ENCODE data around the gene PRAMEF12.
"Not testable (repeated sequence)": the region's sequence is repeated elsewhere in the genome, so short reads cannot be mapped to it uniquely, and the experiment has no call there.

The PRAMEF12 gene

DNA sequence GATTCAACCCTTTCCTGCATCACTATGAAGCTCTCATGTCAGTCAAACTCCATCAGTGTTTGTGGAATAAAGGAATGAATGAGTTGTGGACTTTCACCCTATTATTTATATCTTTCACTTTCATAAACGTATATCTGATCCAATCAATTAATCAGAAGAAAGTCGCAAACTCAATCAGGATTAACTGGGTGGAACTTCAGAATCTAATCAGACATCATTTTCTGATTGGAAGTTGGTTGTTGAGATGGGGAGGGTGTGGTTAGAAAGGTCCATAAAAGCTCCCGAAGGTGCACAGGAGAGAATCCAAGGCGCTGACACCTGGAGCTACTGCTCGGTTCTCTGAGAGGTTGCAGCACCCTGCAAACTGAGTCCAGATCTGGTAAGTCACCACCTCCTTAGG, at the start of gene PRAMEF12:
TSS of gene PRAMEF12 (plus strand) at position 301 of the 400 bp plus-strand sequence. CDS start 1,130 bp downstream, outside the sequence.
- no peak for FAIRE-seq

DNA sequence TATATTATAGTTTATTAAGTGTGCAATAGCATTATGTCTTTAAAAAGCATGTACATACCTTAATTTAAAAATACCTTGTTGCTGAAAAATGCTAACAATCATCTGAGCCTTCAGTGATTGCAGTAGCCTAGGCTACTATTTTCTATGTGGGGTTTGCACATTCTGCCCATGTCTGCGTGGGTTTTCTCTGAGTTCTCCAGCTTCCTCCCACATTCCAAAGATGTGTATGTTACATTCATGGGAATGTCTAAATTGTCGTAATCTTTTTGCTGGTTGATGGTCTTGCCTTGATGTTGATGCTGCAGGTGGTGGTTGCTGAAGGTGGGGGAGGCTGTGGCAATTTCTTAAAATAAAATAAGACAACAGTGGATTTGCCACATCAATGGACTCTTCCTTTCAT, 45.1 kb upstream of the PRAMEF12 start:
- no peak for FAIRE-seq

- no peak for FAIRE-seq
Observed at GRCh38 chr1:12730156-12730555, 43.4 kb upstream of the PRAMEF12 start.

- FAIRE-seq = not testable (repeated sequence)
Observed at GRCh38 chr1:12731084-12731483, 42.5 kb upstream of the PRAMEF12 start.

DNA sequence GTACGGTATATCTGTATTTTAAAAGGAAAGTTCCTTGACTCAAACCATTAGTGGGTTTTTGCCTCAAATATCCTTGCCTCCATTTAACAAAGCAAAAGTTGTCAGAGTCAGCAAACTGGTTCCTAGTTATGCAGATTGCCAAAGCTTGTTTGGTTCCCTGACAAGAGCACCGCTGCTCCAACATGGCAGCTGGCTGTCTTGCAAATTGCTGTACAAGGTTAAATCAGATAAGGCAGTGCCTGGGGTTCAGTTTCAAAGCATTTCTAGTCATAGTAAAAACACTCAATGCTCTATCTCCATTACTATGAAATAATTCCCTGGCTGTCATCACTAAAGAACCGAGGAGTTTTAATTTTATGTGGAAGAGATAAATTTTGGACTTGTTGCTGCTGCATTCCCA, 38.9 kb upstream of the PRAMEF12 start:
- no peak for FAIRE-seq

DNA sequence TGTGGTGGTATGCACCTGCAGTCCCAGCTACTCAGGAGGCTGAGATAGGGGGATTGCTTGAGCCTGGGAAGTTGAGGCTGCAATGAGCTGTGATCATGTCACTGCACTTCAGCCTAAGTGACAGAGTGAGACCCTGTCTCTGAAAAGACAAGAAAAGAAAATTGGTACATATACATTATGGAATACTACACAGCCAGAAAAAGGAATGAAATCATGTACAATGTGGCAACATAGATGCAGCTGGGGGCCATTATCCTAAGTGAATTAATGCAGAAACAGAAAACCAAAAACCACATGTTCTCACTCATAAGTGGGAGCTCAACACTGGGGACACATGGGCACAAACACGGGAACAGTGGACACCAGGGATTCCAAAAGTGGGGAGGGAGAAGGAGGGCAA, 34.6 kb upstream of the PRAMEF12 start:
- FAIRE-seq = no peak

DNA sequence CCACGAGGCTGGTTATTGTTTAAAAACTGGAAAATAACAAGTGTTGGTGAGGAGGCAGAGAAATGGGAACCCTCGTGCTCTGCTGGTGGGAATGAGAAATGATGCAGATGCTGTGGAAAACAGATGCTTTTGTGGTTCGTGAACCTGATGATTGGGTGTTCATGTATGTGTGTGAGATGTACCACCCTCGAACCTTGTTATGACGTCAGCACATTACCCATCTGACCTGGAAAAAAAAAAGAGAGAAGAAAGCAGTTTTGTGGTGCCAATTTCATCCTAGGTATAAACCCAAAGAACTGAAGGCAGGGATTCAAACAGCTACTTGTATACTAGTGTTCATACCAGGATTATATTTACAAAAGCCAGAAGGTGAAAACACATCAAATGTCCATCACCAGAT, 33.9 kb upstream of the PRAMEF12 start:
- FAIRE-seq = no peak

GRCh38 chr1:12741946-12742345, 31.6 kb upstream of the PRAMEF12 start:
- FAIRE-seq = no peak

DNA sequence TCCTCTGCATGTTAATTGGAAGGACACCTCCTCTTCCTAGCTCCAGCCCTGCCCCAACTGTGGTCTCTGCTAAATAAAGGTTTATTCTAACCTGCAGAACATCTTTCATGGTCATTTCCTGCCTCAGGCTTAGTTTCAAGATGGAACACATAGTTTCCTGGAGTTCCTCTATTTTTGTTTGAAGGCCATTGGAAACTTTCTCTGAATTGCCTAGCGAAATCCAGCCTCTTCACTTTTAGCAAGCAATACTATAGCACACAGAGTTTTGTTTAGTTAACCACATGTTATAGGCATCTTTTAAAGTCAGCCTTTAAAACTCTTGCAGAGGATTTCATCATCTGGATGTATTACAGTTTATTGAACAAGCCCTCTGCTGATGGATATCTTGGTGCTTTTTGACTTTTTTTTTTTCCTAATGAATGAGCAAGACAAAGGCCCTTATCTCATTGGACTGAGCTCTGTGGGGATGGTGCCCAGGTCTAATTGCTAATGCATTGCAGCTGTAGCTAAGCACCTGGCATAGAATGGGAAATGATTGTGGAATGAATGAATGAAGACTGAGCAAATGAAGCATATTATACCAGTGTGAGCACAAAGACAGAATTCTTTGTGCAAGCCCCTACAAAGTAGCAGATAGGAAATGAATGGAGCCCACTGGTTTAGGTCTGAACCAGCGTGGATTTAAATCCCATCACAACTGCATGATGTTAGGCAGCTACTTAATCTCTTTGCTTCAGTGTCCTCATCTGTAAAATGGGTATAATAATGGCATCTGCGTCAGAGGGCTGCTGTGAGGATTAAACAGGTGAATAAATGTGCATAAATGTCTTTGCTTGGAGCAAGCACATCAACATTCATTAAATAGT, 28.2 kb upstream of the PRAMEF12 start:
- no peak for FAIRE-seq

DNA sequence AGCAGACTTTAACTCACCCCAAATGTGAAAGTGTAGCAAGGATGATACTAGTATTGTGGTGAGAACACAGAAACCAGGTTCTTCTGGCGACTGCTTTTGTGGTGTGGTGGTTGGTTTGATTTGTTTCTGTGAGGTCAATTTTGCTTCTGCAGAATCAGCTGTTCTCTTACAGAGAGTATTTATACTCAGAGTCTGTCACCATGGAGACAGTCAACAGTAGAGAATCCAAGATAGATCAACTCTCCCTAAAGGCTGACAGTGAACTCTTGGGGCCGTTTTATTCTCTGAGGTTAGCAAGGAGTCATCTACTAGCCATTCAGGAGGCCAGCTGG, 27.6 kb upstream of the PRAMEF12 start, which contains the start of gene CFAP107:
TSS of gene CFAP107 (plus strand) at position 209 of the 332 bp plus-strand sequence. CDS start 231 bp downstream, outside the sequence.
- no peak for FAIRE-seq

DNA sequence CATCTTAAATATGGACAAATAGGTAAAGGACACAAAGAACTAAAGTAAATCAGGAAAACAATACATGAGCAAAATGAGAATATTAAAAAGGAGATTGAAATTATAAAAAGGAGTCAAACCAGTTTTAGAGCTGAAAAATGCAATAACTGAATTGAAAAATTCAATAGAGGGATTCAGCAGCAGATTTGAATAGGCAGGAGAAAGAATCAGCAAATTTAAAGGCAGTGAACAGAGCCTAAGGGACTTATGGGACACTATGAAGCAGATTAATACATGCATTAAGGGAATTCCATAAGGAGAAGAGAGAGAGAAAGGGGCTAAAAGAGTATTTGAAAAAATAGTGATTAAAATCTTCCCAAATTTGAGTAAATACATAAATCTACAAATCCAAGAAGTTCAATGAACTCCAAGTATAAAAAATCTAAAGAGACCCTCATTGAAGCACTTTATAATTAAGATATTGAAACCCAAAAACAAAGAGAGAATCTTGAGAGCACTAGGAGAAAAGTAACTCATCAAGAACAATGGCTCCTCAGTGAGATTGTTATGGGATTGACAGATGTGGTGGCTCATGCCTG, 24.7 kb upstream of the PRAMEF12 start:
- no peak for FAIRE-seq

DNA sequence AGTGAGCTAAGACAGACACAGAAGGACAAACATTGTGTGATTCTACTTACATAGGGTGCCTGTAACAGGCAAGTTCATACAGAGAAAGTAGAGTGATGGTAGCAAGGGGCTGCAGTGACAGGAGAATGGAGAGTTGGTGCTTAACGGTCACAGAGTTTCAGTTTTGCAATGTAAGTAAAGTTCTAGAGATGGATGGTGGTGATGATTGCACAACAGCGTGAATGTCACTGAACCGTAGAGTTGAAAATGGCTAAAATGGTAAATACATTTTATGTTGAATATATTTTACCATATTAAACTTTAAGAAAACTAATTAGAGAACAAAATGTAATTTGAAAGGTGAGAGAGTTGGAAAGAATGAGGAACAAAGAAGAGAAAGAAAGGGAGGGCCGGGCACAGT, 18.8 kb upstream of the PRAMEF12 start:
- FAIRE-seq = no peak

DNA sequence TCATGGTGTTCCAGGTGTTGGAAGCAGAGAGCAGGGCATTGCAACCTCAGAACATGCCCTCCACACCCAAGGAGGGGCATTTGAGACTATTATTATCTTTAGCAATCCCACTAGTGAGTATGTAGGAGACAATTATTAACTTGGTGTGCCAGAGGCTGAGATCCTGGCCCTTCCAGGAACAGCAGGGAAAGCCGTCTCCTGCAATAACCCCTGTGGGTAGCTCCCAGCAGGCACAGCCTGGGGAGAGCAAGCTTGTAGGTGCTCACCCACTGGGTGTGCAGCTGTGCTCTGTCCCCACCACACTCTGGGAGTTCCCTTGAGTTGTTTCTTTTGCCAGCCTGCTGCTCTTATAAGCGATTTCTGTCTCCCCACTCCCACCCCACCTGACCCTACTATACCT, 17.3 kb upstream of the PRAMEF12 start:
- FAIRE-seq = no peak

DNA sequence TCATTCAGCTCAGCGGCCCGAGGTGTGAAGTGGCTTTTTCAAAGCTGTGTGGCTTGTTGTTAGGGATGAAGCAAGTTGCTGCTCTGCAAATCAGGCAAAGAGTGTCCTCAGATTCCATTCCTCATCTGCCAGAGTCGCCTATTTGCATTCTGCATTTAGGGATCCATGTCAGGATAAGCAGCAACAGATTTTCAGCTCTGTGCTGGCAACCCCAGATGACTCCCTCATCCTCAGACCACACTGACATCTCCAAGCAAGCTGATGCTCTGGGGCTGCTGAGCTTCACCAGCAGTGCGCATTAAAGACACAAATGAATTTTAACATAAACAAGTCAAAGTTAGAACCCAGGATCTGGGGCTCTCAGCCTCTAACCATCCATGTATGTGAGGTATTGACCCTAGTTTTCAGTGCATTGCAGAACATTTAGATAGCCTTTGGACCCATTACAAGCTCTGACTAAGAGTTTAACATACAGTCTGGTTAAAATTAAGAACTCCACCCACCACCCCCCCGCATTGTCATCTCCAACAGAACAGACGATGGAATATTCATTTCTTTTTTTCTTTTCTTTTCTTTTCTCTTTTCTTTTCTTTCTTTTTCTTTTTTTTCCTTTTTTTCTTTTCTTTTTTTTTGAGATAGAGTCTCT, 16.6 kb upstream of the PRAMEF12 start:
- no peak for FAIRE-seq

GRCh38 chr1:12757836-12758235, 15.7 kb upstream of the PRAMEF12 start:
- FAIRE-seq = no peak

DNA sequence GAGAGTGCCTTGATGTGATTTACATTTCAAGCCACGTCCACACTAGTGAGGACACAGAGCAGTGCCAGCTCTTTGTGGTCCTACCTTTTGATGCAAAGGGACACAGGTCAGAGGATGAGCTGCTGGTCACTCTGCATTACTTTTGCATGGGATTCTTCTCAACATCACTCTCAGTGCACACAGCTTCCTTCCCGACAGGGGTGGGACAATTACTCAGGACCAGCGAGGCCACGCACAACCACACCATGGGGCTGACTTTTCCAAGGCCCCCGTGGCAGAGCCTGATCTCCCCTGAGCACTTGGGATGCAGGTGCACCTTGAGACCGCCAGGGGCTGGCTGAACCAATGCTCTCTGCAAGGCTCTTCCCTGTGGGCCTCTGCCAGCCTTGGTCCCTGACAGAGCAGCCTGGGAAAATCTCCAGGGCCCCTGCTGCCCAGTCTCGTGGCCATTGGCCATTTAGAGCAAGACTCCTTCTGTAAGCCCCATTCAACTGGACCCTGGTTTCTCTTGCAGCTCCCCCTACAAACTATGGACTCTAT, 13.2 kb upstream of the PRAMEF12 start:
- FAIRE-seq = no peak

DNA sequence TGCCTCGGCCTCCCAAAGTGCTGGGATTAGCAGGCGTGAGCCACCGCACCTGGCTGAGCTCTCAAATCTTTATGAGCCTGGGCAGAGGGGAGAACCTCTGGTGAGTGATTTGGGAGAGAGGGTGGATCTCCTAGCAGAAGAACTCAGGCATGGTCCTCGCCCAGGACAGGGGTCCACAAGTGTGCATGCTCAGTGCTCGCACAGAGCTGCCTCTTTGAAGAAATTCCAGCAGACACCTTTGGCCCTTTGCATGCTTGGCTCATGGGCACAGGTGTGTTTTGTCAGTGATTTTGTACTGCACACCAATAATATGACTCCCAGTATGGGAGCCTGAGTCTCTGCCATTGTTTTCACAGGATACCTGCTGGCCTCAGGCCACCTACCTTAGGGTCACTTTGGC, 11.8 kb upstream of the PRAMEF12 start:
- FAIRE-seq = no peak

DNA sequence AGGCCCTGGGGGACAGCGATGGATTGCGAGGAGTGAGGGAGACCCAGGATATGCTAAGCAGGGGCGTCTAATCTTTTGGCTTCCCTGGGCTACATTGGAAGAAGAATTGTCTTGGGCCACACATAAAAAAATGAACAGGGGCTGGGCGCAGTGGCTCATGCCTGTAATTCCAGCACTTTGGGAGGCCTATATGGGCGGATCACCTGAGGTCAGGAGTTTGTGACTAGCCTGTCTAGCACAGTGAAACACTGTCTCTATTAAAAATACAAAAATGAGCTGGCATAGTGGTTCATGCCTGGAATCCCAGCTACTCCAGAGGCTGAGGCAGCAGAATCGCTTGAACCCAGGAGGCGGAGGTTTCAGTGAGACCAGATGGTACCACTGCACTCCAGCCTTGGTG, 10.8 kb upstream of the PRAMEF12 start:
- no peak for FAIRE-seq

- no peak for FAIRE-seq
Observed at GRCh38 chr1:12763479-12763878, 10.1 kb upstream of the PRAMEF12 start.

GRCh38 chr1:12764016-12764415, 9.5 kb upstream of the PRAMEF12 start:
- FAIRE-seq = no peak

- FAIRE-seq = no peak
Observed at GRCh38 chr1:12769031-12769430, 4.5 kb upstream of the PRAMEF12 start.

- no peak for FAIRE-seq
Observed at GRCh38 chr1:12769976-12770505, 3.5 kb upstream of the PRAMEF12 start.

- FAIRE-seq = no peak
Observed at GRCh38 chr1:12770620-12771019, 2.9 kb upstream of the PRAMEF12 start.
